Kidney (tissue), 14 donors: ENCODE measurements around the gene AEN. TPM values are rescaled to one million over a fixed set of nuclear protein-coding genes. Genes with fewer than 3 reads are reported as not detected.

Experiments used
- DNase-seq, 5 donors: peaks; one replicate each; pipeline ENCODE4 v3.0.0-alpha.2; 2013 to 2020
- FAIRE-seq: peaks from 2 replicates; lab custom pipeline; 2012; peaks lifted over from hg19 to GRCh38; lab: Jason Lieb, UNC
- H3K27ac ChIP-seq, 2 donors: one replicate each; pipeline ENCODE4 v1.7.0; 2013; ENCODE audit warnings: low read depth in 2 of 2, low read length in 2 of 2, inconsistent platforms in 1 of 2
- H3K27me3 ChIP-seq: one replicate; pipeline ENCODE4 v1.7.1; 2013; ENCODE audit warnings: low read length, inconsistent platforms; ENCODE audit not compliant: control insufficient read depth, insufficient read depth
- H3K36me3 ChIP-seq, 3 donors: one replicate each; pipeline versions ENCODE4 v1.7.0 to v1.7.1; 2013; ENCODE audit warnings: low read length in 3 of 3, control low read depth in 1 of 3, inconsistent platforms in 1 of 3; ENCODE audit not compliant: insufficient read depth in 3 of 3, control insufficient read depth in 2 of 3
- H3K4me1 ChIP-seq, 3 donors: one replicate each; pipeline versions ENCODE4 v1.7.0 to v1.7.1; 2013; ENCODE audit warnings: low read length in 3 of 3, inconsistent platforms in 1 of 3, low read depth in 1 of 3; ENCODE audit not compliant: control insufficient read depth in 2 of 3, insufficient read depth in 2 of 3
- H3K4me3 ChIP-seq, 3 donors: one replicate each; pipeline versions ENCODE4 v1.7.0 to v1.8.1; 2013; ENCODE audit warnings: low read length in 3 of 3, control low read depth in 1 of 3, inconsistent platforms in 1 of 3
- H3K9ac ChIP-seq, 3 donors: one replicate each; pipeline versions ENCODE4 v1.7.0 to v1.7.1; 2013; ENCODE audit warnings: low read length in 3 of 3, control low read depth in 1 of 3, inconsistent platforms in 1 of 3
- H3K9me3 ChIP-seq, 3 donors: one replicate each; pipeline versions ENCODE4 v1.7.0 to v1.7.1; 2013; ENCODE audit warnings: low read length in 3 of 3, control low read depth in 1 of 3, inconsistent platforms in 1 of 3; ENCODE audit not compliant: control insufficient read depth in 2 of 3, insufficient read depth in 1 of 3
- CTCF ChIP-seq: IDR thresholded peaks from 3 replicates; pipeline ENCODE4 v1.5.1; 2012; ENCODE audit warnings: mild to moderate bottlenecking, moderate library complexity, borderline replicate concordance; ENCODE audit not compliant: insufficient read depth; ENCODE audit errors: extremely low read depth
- intact Hi-C: fragments of 100-400 bp; cut with DNase I; formaldehyde crosslinking; loops from one replicate; pipeline ENCODE4 v1.11.1; 2022
- polyA plus RNA-seq: library from polyadenylated mRNA; stranded (reverse); fragments of 350-450 nt; fragmentation: Illumina TruSeq; extraction: RNeasy Lipid Tissue Mini Kit (QIAGEN cat#74804); gene quantifications from one replicate; pipeline ENCODE4 v1.2.3, GENCODE V29; 2014; ENCODE audit warnings: low read depth, low replicate concordance; ENCODE audit not compliant: insufficient read depth
- total RNA-seq: library from RNA; stranded (reverse); fragmentation: NEBNext Ultra II Directional; extraction: Animal tissue kit (Norgen Biotek cat#: 25700); gene quantifications from one replicate; pipeline ENCODE4 v1.2.1, GENCODE V29; 2021
- donor health status: control.
- donor health status: control.
- donor health status: control.
- donor health status: control.
- donor health status: control.
- donor health status: DM: yes; HTN: yes; CAD: no.
- donor health status: Normal renal cell carcinoma (clear cell type).

Gene AEN
- total and polyA plus RNA-seq, 2 donors from 2014 or later, result 6.2 to 17.4 TPM

- H3K36me3 ChIP-seq, result no peaks in the 10 kb centered on the region
- H3K4me3 ChIP-seq, result no peak overlapping the region
- no peak overlapping the region for H3K9ac ChIP-seq
- FAIRE-seq, result no peak
- TF ChIP-seq CTCF, result no peak
- no peaks in the 10 kb centered on the region for H3K9me3 ChIP-seq
- H3K27me3 ChIP-seq, result no peaks in the 10 kb centered on the region
- intact Hi-C loops, result loop anchor here (10.0 kb wide), 1 partner anchor 180 kb away; no protein-coding TSS in a partner anchor
- no peak for DNase-seq
- no peak overlapping the region for H3K27ac ChIP-seq
- no peaks in the 10 kb centered on the region for H3K4me1 ChIP-seq
These were observed 34.0 kb downstream of the AEN start for GRCh38 chr15:88655103-88655553.

- Histone ChIP-seq H3K4me3 (no peak overlapping the region), H3K4me1 (no peaks in the 10 kb centered on the region), H3K27ac (no peak overlapping the region), H3K9me3 (no peaks in the 10 kb centered on the region), H3K9ac (no peak overlapping the region), H3K36me3 (no peaks in the 10 kb centered on the region), H3K27me3 (no peaks in the 10 kb centered on the region)
- TF ChIP-seq CTCF, result no peak
- DNase-seq (no peak), FAIRE-seq (no peak)
- intact Hi-C loops, result loop anchor here (10.0 kb wide), 1 partner anchor 179 kb away; no protein-coding TSS in a partner anchor
These were observed 34.8 kb downstream of the AEN start for GRCh38 chr15:88655800-88656488.

- FAIRE-seq, result no peak
- Histone ChIP-seq H3K27me3 (no peaks in the 10 kb centered on the region), H3K4me3 (no peak overlapping the region), H3K36me3 (no peaks in the 10 kb centered on the region), H3K4me1 (no peaks in the 10 kb centered on the region), H3K9ac (no peak overlapping the region), H3K9me3 (no peaks in the 10 kb centered on the region), H3K27ac (no peak overlapping the region)
- no peak for TF ChIP-seq CTCF
- DNase-seq, result peak in 1 of 5 donors; percentile 74
- intact Hi-C loops, result loop anchor here (10.0 kb wide), 1 partner anchor 178 kb away; no protein-coding TSS in a partner anchor
These were observed 35.7 kb downstream of the AEN start for GRCh38 chr15:88656760-88657221.
